ENCODE results near the gene OR7G3. TPM values are rescaled to one million over a fixed set of nuclear protein-coding genes. Genes with fewer than 3 reads are reported as not detected.

Gene OR7G3
- total RNA-seq, 1 experiment from 2014 or later = not detected

GRCh38 chr19:9171393-9171991 lies 44.7 kb upstream of the OR7G3 start:
- CTCF ChIA-PET = no interaction called here
- no TSS peak for BruUV-seq (replicated peaks)

GRCh38 chr19:9166846-9167245 lies 40.1 kb upstream of the OR7G3 start:
- H3K9me3 ChIP-seq (ENCODE audit: control insufficient read depth, insufficient read depth, low read depth, low read length) = peaks cover 3% of the 10 kb centered on the region; the same call in 1 of the 2 replicates
- intact Hi-C loops (cut with micrococcal nuclease; ENCODE audit: unreplicated experiment) = no loop called here

More at GRCh38 chr19:9171393-9171991, 44.7 kb upstream of the OR7G3 start:
- Histone ChIP-seq H3K4me1 (ENCODE audit: control insufficient read depth, insufficient read depth, low read length) (no peaks in the 10 kb centered on the region), H3K36me3 (ENCODE audit: control insufficient read depth, insufficient read depth, low read length) (no peaks in the 10 kb centered on the region), H3K4me3 (ENCODE audit: low read depth in 2 of 2, low read length in 2 of 2) (no peak overlapping the region), H3K9me3 (ENCODE audit: control insufficient read depth, insufficient read depth, low read depth, low read length) (no peaks in the 10 kb centered on the region), H3K27me3 (ENCODE audit: control insufficient read depth, insufficient read depth, low read length) (no peaks in the 10 kb centered on the region), H3K27ac (ENCODE audit: low read length) (no peak overlapping the region)
- TF ChIP-seq REST (IDR thresholded peaks at IDR 0.05; ENCODE audit: insufficient read depth in 1 of 2, low read depth in 2 of 2, low read length in 1 of 2) = no peak
- no peak for TF ChIP-seq TCF7L2 (IDR thresholded peaks at IDR 0.05; ENCODE audit: low read depth, low read length)
- no peak for TF ChIP-seq SIN3A (IDR thresholded peaks at IDR 0.05; ENCODE audit: borderline replicate concordance, insufficient read depth, low read depth, low read length)
- no peak for TF ChIP-seq CTCF (IDR thresholded peaks at IDR 0.05)
- TF ChIP-seq POLR2AphosphoS5 (IDR thresholded peaks at IDR 0.05; ENCODE audit: low read depth, low read length) = no peak
- POLR2A ChIA-PET = interaction anchor here (0.6 kb wide), 1 partner anchor 337 kb away, joined by 6 read pairs; no protein-coding TSS in a partner anchor
- intact Hi-C loops (cut with micrococcal nuclease; ENCODE audit: unreplicated experiment) = no loop called here
- no peak for DNase-seq (ENCODE audit: low read depth, low spot score)
- in situ Hi-C loops (cut with HindIII; ENCODE audit: low pct_unique_long_range_greater_than_20kb, low sequenced_read_pairs) = no loop called here
- ATAC-seq = no peak

More at GRCh38 chr19:9166846-9167245, 40.1 kb upstream of the OR7G3 start:
- Histone ChIP-seq H3K4me3 (ENCODE audit: low read depth in 2 of 2, low read length in 2 of 2) (no peak overlapping the region), H3K27ac (ENCODE audit: low read length) (no peak overlapping the region), H3K4me1 (ENCODE audit: control insufficient read depth, insufficient read depth, low read length) (no peaks in the 10 kb centered on the region), H3K36me3 (ENCODE audit: control insufficient read depth, insufficient read depth, low read length) (peaks cover 7% of the 10 kb centered on the region), H3K27me3 (ENCODE audit: control insufficient read depth, insufficient read depth, low read length) (no peaks in the 10 kb centered on the region)
- in situ Hi-C loops (cut with HindIII; ENCODE audit: low pct_unique_long_range_greater_than_20kb, low sequenced_read_pairs) = no loop called here
- CTCF ChIA-PET = interaction anchor here (0.7 kb wide), 1 partner anchor 205 kb away, joined by 3 read pairs; no protein-coding TSS in a partner anchor
- BruUV-seq (replicated peaks) = no TSS peak
- DNase-seq (ENCODE audit: low read depth, low spot score) = no peak
- no peak for ATAC-seq
- TF ChIP-seq CTCF (IDR thresholded peaks at IDR 0.05) (no peak), TCF7L2 (IDR thresholded peaks at IDR 0.05; ENCODE audit: low read depth, low read length) (no peak), REST (IDR thresholded peaks at IDR 0.05; ENCODE audit: insufficient read depth in 1 of 2, low read depth in 2 of 2, low read length in 1 of 2) (no peak), POLR2AphosphoS5 (IDR thresholded peaks at IDR 0.05; ENCODE audit: low read depth, low read length) (no peak), SIN3A (IDR thresholded peaks at IDR 0.05; ENCODE audit: borderline replicate concordance, insufficient read depth, low read depth, low read length) (no peak)
- POLR2A ChIA-PET = no interaction called here
